ENCODE results near the gene GNAS-AS1. TPM values are rescaled to one million over a fixed set of nuclear protein-coding genes. Genes with fewer than 3 reads are reported as not detected.
"Not testable (repeated sequence)": the region's sequence is repeated elsewhere in the genome, so short reads cannot be mapped to it uniquely, and the experiment has no call there.

The GNAS-AS1 gene
- total RNA-seq, 1 experiment from 2014 or later = 1.6 TPM

GRCh38 chr20:58822149-58822548 lies 28.6 kb downstream of the GNAS-AS1 start:
- no TSS peak for BruUV-seq (replicated peaks)
- no peak overlapping the region for H3K4me3 Mint-ChIP-seq (ENCODE audit: unreplicated experiment)
- TF ChIP-seq CTCF (IDR thresholded peaks at IDR 0.05; ENCODE audit: unreplicated experiment) = no peak
- H3K36me3 Mint-ChIP-seq (ENCODE audit: insufficient read depth, unreplicated experiment) = peaks cover 4% of the 10 kb centered on the region
- ChIA-PET POLR2A (no interaction called here), CTCF (no interaction called here)
- H3K27me3 Mint-ChIP-seq (ENCODE audit: insufficient read depth, unreplicated experiment) = no peaks in the 10 kb centered on the region
- H3K9me3 Mint-ChIP-seq (ENCODE audit: unreplicated experiment) = no peaks in the 10 kb centered on the region
- intact Hi-C loops (cut with micrococcal nuclease) = no loop called here
- H3K4me1 Mint-ChIP-seq (ENCODE audit: insufficient read depth, unreplicated experiment) = peaks cover 12% of the 10 kb centered on the region
- no peak for DNase-seq (ENCODE audit: unreplicated experiment)
- no peak overlapping the region for H3K27ac Mint-ChIP-seq (ENCODE audit: low read depth, unreplicated experiment)

GRCh38 chr20:58820515-58820914 lies 30.2 kb downstream of the GNAS-AS1 start:
- peaks cover 12% of the 10 kb centered on the region for H3K4me1 Mint-ChIP-seq (ENCODE audit: insufficient read depth, unreplicated experiment)
- H3K36me3 Mint-ChIP-seq (ENCODE audit: insufficient read depth, unreplicated experiment); intact Hi-C loops (cut with micrococcal nuclease); H3K27ac Mint-ChIP-seq (ENCODE audit: low read depth, unreplicated experiment); DNase-seq (ENCODE audit: unreplicated experiment); BruUV-seq (replicated peaks); H3K27me3 Mint-ChIP-seq (ENCODE audit: insufficient read depth, unreplicated experiment); H3K9me3 Mint-ChIP-seq (ENCODE audit: unreplicated experiment); POLR2A ChIA-PET; H3K4me3 Mint-ChIP-seq (ENCODE audit: unreplicated experiment): not testable (repeated sequence)
- CTCF ChIA-PET = interaction anchor here (0.6 kb wide), 1 partner anchor 584 kb away, joined by 3 read pairs; no protein-coding TSS in a partner anchor

GRCh38 chr20:58819921-58820320 lies 30.8 kb downstream of the GNAS-AS1 start:
- DNase-seq (ENCODE audit: unreplicated experiment) = no peak
- TF ChIP-seq CTCF (IDR thresholded peaks at IDR 0.05; ENCODE audit: unreplicated experiment) = no peak
- intact Hi-C loops (cut with micrococcal nuclease) = no loop called here
- no peaks in the 10 kb centered on the region for H3K27me3 Mint-ChIP-seq (ENCODE audit: insufficient read depth, unreplicated experiment)
- CTCF ChIA-PET = no interaction called here
- peaks cover 12% of the 10 kb centered on the region for H3K4me1 Mint-ChIP-seq (ENCODE audit: insufficient read depth, unreplicated experiment)
- no peak overlapping the region for H3K27ac Mint-ChIP-seq (ENCODE audit: low read depth, unreplicated experiment)
- no peaks in the 10 kb centered on the region for H3K9me3 Mint-ChIP-seq (ENCODE audit: unreplicated experiment)
- no peak overlapping the region for H3K4me3 Mint-ChIP-seq (ENCODE audit: unreplicated experiment)
- no TSS peak for BruUV-seq (replicated peaks)
- POLR2A ChIA-PET = no interaction called here
- H3K36me3 Mint-ChIP-seq (ENCODE audit: insufficient read depth, unreplicated experiment) = peaks cover 4% of the 10 kb centered on the region

GRCh38 chr20:58818586-58819285 lies 32.0 kb downstream of the GNAS-AS1 start:
- ChIA-PET CTCF (interaction anchor here (0.6 to 0.8 kb wide), 4 partner anchors 245 to 885 kb away, joined by 3 read pairs; no protein-coding TSS in a partner anchor), POLR2A (interaction anchor here (0.6 kb wide), 1 partner anchor 32 kb away, joined by 3 read pairs; the partner anchor contains the start of gene GNAS-AS1)
- no peak overlapping the region for H3K27ac Mint-ChIP-seq (ENCODE audit: low read depth, unreplicated experiment)
- no peaks in the 10 kb centered on the region for H3K9me3 Mint-ChIP-seq (ENCODE audit: unreplicated experiment)
- intact Hi-C loops (cut with micrococcal nuclease) = no loop called here
- peaks cover 9% of the 10 kb centered on the region for H3K27me3 Mint-ChIP-seq (ENCODE audit: insufficient read depth, unreplicated experiment)
- BruUV-seq (replicated peaks) = no TSS peak
- no peak for TF ChIP-seq CTCF (IDR thresholded peaks at IDR 0.05; ENCODE audit: unreplicated experiment)
- H3K36me3 Mint-ChIP-seq (ENCODE audit: insufficient read depth, unreplicated experiment) = peaks cover 4% of the 10 kb centered on the region
- H3K4me1 Mint-ChIP-seq (ENCODE audit: insufficient read depth, unreplicated experiment) = peaks cover 12% of the 10 kb centered on the region
- peak; percentile 24 for DNase-seq (ENCODE audit: unreplicated experiment)
- no peak overlapping the region for H3K4me3 Mint-ChIP-seq (ENCODE audit: unreplicated experiment)
